Measurements from ENCODE around the gene EPAS1. TPM values are rescaled to one million over a fixed set of nuclear protein-coding genes. Genes with fewer than 3 reads are reported as not detected.

Gene EPAS1
- total RNA-seq, 1 experiment from 2014 or later, result 55.9 TPM

GRCh38 chr2:46413111-46413510, 115.9 kb downstream of the EPAS1 start:
- ATAC-seq, result no peak
- no peak for TF ChIP-seq EZH2 (IDR thresholded peaks at IDR 0.05)
- TF ChIP-seq SIN3A (IDR thresholded peaks at IDR 0.05; ENCODE audit: low read depth), result no peak
- no peak for TF ChIP-seq EZH2phosphoT487 (IDR thresholded peaks at IDR 0.05; ENCODE audit: borderline replicate concordance)
- TF ChIP-seq SRF (IDR thresholded peaks at IDR 0.05; ENCODE audit: low read depth), result no peak
- no peak for TF ChIP-seq ATF3 (IDR thresholded peaks at IDR 0.05)
- no peak for TF ChIP-seq POLR2AphosphoS5 (IDR thresholded peaks at IDR 0.05; ENCODE audit: low read depth, low read length)
- TF ChIP-seq ZBTB33 (IDR thresholded peaks at IDR 0.05; ENCODE audit: extremely low read depth, insufficient replicate concordance, low read length), result no peak
- TF ChIP-seq RAD21 (IDR thresholded peaks at IDR 0.05; ENCODE audit: low read depth), result no peak
- TF ChIP-seq CEBPB (IDR thresholded peaks at IDR 0.05; ENCODE audit: low read depth), result no peak
- no peak for TF ChIP-seq CTCF (IDR thresholded peaks at IDR 0.05 in 2 of 3, conservative IDR thresholded peaks at IDR 0.05 in 1 of 3; ENCODE audit: borderline replicate concordance in 1 of 3, insufficient read depth in 1 of 3, low read depth in 2 of 3, low read length in 2 of 3)
- no peak for TF ChIP-seq FOSL1 (IDR thresholded peaks at IDR 0.05; ENCODE audit: low read depth)
- no peak for TF ChIP-seq MAX (IDR thresholded peaks at IDR 0.05)
- no peak for TF ChIP-seq EGR1 (IDR thresholded peaks at IDR 0.05; ENCODE audit: low read depth)
- TF ChIP-seq SP1 (IDR thresholded peaks at IDR 0.05; ENCODE audit: low read depth), result no peak
- no peak for TF ChIP-seq YY1 (IDR thresholded peaks at IDR 0.05; ENCODE audit: extremely low read depth, insufficient replicate concordance, low read depth, low read length)
- no peak for TF ChIP-seq POLR2A (IDR thresholded peaks at IDR 0.05; ENCODE audit: borderline replicate concordance, extremely low read depth, insufficient read depth, insufficient read length)
- Histone ChIP-seq H3K4me1 (ENCODE audit: control insufficient read depth in 1 of 2, insufficient read depth in 2 of 2, low read length in 2 of 2) (peaks cover 0 to 10% of the 10 kb centered on the region in 2 experiments; a peak in 2 of 4 replicates), H3K27ac (ENCODE audit: low read depth, low read length) (no peak overlapping the region), H3K9me2 (ENCODE audit: insufficient read depth) (no peaks in the 10 kb centered on the region), H4K20me1 (ENCODE audit: insufficient read depth) (no peaks in the 10 kb centered on the region), H3K4me2 (ENCODE audit: low read length) (no peak overlapping the region), H2AFZ (ENCODE audit: low read depth, low read length, poor library complexity, severe bottlenecking) (no peak overlapping the region), H3K9me3 (ENCODE audit: control insufficient read depth in 1 of 2, insufficient read depth in 1 of 2, low read depth in 1 of 2, low read length in 2 of 2) (0 out of 4 replicates have a peak, but pooled peaks cover 0 to 9% of the 10 kb centered on the region in 2 experiments), H3K79me2 (ENCODE audit: insufficient read depth, low read length) (no peaks in the 10 kb centered on the region), H3K27me3 (ENCODE audit: insufficient read depth, low read length) (no peaks in the 10 kb centered on the region), H3K4me3 (replicated peaks in 1 of 2; ENCODE audit: low read depth in 1 of 2, low read length in 2 of 2) (no peak overlapping the region), H3K9ac (ENCODE audit: low read length) (no peak overlapping the region), H3K36me3 (ENCODE audit: control insufficient read depth in 1 of 2, insufficient read depth in 2 of 2, low read length in 2 of 2) (no peaks in the 10 kb centered on the region)
- ChIA-PET RAD21 (ENCODE audit: low non-redundant PET in 1 of 2, low total read pairs in 2 of 2, uncharacterized antibody in 2 of 2, unreplicated experiment in 2 of 2) (no interaction called here), CTCF (no interaction called here), POLR2A (no interaction called here)
- DNase-seq (ENCODE audit: low read depth, low spot score), result no peak
- intact Hi-C loops (cut with micrococcal nuclease), result no loop called here
- no TSS peak for BruUV-seq (replicated peaks)

All from HCT116 (cell line).